ENCODE data around the gene AHRR. TPM values are rescaled to one million over a fixed set of nuclear protein-coding genes. Genes with fewer than 3 reads are reported as not detected.
A peak's percentile ranks its signal among the peaks of the same experiment; 100 is the strongest.

Gene AHRR
- total and polyA plus RNA-seq, 10 of the 15 experiments (the other 5 are each of a cell fraction or from before 2014, with no cell fraction given), result 0.90 to 35.2 (median 19.2) TPM

- TF ChIP-seq BHLHE40 (IDR thresholded peaks at IDR 0.05; ENCODE audit: borderline replicate concordance in 1 of 2, low read depth in 2 of 2, low read length in 1 of 2) (peak in 1 of 2 experiments; percentile 61; a peak in 1 of 4 replicates), DPF2 (IDR thresholded peaks at IDR 0.05) (peak; percentile 79), NRF1 (conservative IDR thresholded peaks at IDR 0.05; ENCODE audit: low read depth, low read length) (no peak), RUNX3 (IDR thresholded peaks at IDR 0.05; ENCODE audit: low read length) (0 out of 2 replicates have a peak, but pooled peaks have one; percentile 4), POLR2A (IDR thresholded peaks at IDR 0.05; ENCODE audit: low read depth, low read length) (peak; percentile 69), LARP7 (IDR thresholded peaks at IDR 0.05) (peak; percentile 71), RAD21 (IDR thresholded peaks at IDR 0.05; ENCODE audit: insufficient read depth, low read depth, low read length) (0 out of 2 replicates have a peak, but pooled peaks have one; percentile 4), TCF12 (IDR thresholded peaks at IDR 0.05; ENCODE audit: low read depth, low read length) (no peak), SP1 (IDR thresholded peaks at IDR 0.05; ENCODE audit: low read depth, low read length) (no peak), ZSCAN29 (IDR thresholded peaks at IDR 0.05) (0 out of 2 replicates have a peak, but pooled peaks have one; percentile 54), KLF5 (IDR thresholded peaks at IDR 0.05; ENCODE audit: partially characterized antibody) (no peak), SMARCA5 (IDR thresholded peaks at IDR 0.05) (peak; percentile 51; the same call in 1 of the 2 replicates), SIX5 (IDR thresholded peaks at IDR 0.05; ENCODE audit: low read depth, low read length, severe bottlenecking) (no peak), MYB (IDR thresholded peaks at IDR 0.05; ENCODE audit: borderline replicate concordance, low read depth, low read length) (no peak), ZZZ3 (IDR thresholded peaks at IDR 0.05; ENCODE audit: control insufficient read depth, insufficient read length, low read depth) (no peak), RELA (IDR thresholded peaks at IDR 0.05; ENCODE audit: borderline replicate concordance, partially characterized antibody) (no peak), EED (IDR thresholded peaks at IDR 0.05; ENCODE audit: low read depth) (peak; percentile 27), IKZF1 (conservative IDR thresholded peaks at IDR 0.05) (peak; percentile 88), PAX5 (IDR thresholded peaks at IDR 0.05; ENCODE audit: borderline replicate concordance, low read depth, low read length) (peak; percentile 51; the same call in 1 of the 2 replicates), RAD51 (IDR thresholded peaks at IDR 0.05) (no peak), ZNF217 (IDR thresholded peaks at IDR 0.05) (0 out of 2 replicates have a peak, but pooled peaks have one; percentile 25), JUNB (IDR thresholded peaks at IDR 0.05) (no peak), BACH1 (IDR thresholded peaks at IDR 0.05; ENCODE audit: borderline replicate concordance) (peak; percentile 77; the same call in 1 of the 2 replicates), NR2F1 (conservative IDR thresholded peaks at IDR 0.05) (0 out of 2 replicates have a peak, but pooled peaks have one; percentile 42), CBX3 (IDR thresholded peaks at IDR 0.05; ENCODE audit: borderline replicate concordance, low read depth) (no peak), CHD2 (IDR thresholded peaks at IDR 0.05; ENCODE audit: borderline replicate concordance, low read depth, low read length) (0 out of 2 replicates have a peak, but pooled peaks have one; percentile 20), EP300 (IDR thresholded peaks at IDR 0.05; ENCODE audit: borderline replicate concordance in 1 of 2, control insufficient read depth in 1 of 2, low read depth in 2 of 2, low read length in 2 of 2) (no peak)
- TF ChIP-seq, protein P1, sequence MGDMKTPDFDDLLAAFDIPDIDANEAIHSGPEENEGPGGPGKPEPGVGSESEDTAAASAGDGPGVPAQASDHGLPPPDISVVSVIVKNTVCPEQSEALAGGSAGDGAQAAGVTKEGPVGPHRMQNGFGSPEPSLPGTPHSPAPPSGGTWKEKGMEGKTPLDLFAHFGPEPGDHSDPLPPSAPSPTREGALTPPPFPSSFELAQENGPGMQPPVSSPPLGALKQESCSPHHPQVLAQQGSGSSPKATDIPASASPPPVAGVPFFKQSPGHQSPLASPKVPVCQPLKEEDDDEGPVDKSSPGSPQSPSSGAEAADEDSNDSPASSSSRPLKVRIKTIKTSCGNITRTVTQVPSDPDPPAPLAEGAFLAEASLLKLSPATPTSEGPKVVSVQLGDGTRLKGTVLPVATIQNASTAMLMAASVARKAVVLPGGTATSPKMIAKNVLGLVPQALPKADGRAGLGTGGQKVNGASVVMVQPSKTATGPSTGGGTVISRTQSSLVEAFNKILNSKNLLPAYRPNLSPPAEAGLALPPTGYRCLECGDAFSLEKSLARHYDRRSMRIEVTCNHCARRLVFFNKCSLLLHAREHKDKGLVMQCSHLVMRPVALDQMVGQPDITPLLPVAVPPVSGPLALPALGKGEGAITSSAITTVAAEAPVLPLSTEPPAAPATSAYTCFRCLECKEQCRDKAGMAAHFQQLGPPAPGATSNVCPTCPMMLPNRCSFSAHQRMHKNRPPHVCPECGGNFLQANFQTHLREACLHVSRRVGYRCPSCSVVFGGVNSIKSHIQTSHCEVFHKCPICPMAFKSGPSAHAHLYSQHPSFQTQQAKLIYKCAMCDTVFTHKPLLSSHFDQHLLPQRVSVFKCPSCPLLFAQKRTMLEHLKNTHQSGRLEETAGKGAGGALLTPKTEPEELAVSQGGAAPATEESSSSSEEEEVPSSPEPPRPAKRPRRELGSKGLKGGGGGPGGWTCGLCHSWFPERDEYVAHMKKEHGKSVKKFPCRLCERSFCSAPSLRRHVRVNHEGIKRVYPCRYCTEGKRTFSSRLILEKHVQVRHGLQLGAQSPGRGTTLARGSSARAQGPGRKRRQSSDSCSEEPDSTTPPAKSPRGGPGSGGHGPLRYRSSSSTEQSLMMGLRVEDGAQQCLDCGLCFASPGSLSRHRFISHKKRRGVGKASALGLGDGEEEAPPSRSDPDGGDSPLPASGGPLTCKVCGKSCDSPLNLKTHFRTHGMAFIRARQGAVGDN (IDR thresholded peaks at IDR 0.05), result peak; percentile 72
Observed at GRCh38 chr5:343461-344401, 22.2 kb downstream of the AHRR start (continued).

Data from GM12878 (cell line).